ENCODE data around the gene RAB40C.

The RAB40C gene

DNA sequence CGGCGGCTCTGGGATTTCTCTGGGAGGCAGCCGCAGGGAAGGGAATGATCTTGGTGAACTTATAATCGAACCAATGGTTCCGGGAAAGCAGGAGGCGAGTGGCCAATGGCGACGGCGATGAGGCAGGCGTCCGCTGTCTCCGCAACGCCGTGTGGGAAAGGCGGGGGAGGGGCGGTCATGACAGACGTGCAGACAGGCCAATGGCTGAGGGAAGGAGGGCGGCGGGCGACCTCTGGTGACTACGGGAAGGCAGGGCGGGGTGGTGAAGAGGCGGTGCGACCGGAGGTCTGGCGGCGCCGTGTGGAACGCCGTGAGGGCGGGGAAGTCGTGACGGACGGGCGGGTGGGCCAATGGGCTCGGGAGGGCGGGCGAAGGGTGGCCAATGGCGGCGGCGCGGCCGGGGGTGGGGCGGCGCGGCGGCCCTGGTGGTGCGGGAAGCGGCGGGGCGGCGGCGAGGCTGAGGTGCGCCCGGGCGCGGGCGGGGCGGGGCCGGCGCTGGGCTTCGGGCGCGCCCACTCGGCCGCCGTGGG lies at the start of gene RAB40C:
Gene RAB40C, plus strand, starts transcription at position 409 of the 530 bp plus-strand sequence. CDS start 226 bp downstream, outside the sequence.
- DNase-seq (ENCODE audit: low read depth in 2 of 2): peak; percentile 99

DNA sequence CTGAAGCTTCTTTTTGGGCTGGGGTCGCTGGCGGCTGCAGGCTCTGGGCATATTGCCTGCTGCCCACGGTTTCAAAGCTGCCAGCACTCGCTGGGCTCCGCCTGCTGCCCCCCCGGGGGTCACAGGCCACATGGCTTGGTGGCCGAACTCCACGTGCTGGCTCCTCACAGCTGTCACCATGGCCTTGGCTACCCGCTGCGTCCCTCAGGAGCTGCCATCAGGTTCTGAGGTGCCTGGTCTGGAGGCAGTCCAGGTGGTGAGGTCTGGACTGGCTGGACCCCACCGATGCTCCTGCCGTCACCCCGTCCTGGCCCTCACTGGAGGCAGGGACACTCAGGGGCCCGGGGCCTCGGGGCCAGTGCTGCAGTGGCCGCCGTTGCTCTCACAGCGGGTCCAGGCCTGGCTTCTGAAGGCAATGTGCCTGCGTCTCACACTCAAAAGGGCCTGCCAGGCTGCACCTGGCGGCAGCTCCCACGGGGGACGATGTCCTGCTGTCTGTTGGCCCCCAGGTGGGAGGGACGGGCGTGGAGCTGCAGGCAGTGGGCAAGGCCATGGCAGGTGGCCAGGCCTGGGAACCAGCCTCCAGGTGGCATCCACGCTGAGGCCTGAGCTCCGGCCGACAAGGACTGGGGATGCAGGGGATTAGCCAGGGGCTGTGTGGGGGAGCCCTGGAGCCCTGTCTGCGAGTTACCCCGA lies 49.1 kb upstream of the RAB40C start:
- DNase-seq (ENCODE audit: low read depth in 2 of 2): no peak

DNA sequence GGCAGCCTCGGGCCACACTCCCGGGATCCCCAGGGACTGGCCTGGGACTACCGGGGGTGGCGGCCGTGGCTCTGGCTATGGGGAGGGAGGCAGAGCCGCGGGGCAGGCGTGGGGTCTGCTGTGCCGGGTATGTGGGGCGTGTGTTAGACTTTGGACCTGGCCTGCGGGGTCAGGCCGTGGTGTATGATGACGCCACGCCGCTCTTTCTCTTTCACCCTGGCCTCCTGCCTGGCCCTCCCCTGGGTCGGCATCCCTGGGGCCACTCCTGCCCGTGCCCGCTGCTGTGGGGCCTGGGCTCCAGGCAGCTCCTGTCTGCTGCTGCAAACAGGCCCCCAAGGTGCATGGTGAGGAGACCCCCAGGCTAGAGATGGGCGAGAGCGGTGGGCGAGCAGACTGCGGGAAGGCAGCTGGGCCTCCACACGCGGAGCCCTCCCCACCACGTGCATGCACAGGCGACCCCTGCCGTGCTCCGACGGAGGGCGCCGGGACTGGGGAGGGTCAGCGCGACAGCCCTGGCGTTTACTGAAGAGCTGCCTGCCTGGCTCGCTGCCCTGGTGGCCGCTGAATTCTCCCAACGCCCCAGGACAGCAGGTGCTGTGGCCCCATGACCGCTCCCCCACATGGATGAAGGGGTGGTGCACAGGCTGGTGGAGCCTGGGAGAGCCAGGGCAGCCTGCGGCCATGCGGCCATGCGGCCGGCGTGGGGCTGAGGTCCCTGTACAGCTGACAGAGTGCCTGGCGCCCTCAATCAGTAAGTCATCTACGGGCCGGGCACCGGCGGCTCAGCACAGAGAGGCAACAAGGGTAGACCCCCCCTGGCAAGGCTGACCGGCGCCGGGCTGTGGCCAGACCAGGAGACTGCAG lies 46.3 kb upstream of the RAB40C start:
- DNase-seq (ENCODE audit: low read depth in 2 of 2): no peak

DNA sequence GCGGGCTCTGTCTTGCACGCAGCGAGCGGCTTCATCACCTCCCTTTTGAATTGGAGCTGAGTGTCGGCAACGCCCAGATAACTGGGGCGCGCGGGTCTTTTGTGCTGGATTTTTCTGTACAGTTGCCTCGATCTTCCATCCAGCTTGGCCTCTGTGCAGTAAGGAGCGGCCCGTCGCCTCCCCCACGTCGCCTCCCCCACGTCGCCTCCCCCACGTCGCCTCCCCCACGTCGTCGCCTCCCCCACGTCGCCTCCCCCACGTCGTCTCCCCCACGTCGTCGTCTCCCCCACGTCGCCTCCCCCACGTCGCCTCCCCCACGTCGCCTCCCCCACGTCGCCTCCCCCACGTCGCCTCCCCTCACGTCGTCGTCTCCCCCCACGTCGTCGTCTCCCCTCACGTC lies 45.3 kb upstream of the RAB40C start:
- no peak for DNase-seq (ENCODE audit: low read depth in 2 of 2)

- DNase-seq (ENCODE audit: low read depth in 2 of 2): peak in 1 of 2 donors; percentile 43
Measured at GRCh38 chr16:546909-547770, 42.7 kb upstream of the RAB40C start.

DNA sequence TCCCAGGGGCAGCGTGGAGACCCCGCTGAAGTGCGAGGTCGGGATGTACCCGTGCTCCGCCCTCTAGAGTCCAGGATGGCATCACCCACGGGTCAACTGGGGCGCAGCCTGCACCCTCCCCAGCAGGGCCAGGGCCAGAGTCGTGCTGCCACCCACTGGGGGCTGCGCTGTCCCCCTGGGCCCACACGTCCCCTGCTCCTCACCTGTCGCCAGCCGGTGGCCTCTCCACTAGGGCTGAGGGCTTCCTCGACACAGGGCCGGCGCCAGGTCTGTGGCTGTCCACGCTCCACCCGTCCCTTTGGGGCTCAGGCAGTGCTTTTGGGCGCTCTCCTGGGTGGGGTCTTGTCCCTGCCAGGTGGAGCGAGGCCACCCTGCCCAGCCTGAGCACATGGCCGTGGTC lies 41.3 kb upstream of the RAB40C start:
- no peak for DNase-seq (ENCODE audit: low read depth in 2 of 2)

DNA sequence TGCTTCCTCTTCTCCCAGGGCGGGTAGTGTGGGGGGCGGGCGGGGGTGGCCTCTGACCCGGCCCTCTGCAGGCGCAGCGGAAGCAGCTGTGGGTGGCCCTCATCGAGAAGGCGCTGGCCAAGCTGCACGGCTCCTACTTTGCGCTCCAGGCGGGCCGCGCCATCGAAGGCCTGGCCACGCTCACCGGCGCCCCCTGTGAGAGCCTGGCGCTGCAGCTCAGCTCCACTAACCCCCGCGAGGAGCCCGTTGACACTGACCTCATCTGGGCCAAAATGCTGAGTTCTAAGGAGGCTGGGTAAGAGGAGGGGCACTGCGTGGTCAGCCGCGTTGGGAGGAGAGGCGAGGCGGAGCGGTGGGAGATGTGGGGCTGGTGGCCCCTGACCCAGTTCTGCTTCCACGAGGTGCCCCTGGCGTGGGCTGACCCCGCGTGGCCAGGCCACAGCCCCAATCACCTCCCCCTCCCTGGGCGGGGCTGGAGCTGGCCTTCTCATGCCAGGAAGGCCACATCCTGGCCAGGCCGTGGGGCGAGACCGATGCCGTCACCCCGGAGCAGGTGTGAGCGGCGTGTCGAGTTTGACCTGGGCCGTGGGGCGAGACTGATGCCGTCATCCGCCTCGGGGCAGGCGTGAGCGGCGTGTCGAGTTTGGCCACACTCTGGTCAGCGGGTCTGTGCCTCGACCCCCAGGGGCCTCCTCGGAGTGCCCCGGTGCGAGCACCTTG lies 40.2 kb upstream of the RAB40C start:
- DNase-seq (ENCODE audit: low read depth in 2 of 2): no peak

DNA sequence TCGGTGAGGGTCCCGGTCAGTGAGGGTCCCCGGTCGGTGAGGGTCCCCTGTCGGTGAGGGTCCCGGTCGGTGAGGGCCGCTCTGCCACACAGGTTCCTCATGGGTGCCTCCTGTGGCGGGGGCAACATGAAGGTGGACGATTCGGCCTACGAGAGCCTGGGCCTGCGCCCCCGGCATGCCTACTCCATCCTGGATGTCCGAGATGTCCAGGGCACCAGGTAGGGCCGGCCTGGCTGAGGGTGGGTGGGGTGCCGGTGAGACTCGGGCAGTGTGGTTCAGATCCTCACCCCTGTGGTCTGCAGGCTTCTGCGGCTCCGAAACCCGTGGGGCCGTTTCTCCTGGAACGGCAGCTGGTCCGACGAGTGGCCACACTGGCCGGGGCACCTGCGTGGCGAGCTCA lies 38.7 kb upstream of the RAB40C start:
- no peak for DNase-seq (ENCODE audit: low read depth in 2 of 2)

DNA sequence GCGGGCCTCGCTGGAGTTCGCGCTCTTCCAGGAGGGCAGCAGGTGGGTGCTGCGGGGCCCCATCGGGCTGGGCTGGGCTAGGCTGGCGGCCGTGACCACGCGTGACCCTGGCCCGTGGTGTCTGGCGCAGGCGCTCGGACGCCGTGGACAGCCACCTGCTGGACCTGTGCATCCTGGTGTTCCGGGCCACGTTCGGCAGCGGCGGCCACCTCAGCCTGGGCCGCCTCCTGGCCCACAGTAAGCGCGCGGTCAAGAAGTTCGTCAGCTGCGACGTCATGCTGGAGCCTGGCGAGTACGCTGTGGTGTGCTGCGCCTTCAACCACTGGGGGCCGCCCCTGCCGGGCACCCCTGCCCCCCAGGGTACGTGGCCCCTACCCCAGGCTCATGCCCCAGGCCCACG lies 37.7 kb upstream of the RAB40C start:
- no peak for DNase-seq (ENCODE audit: low read depth in 2 of 2)

- DNase-seq (ENCODE audit: low read depth in 2 of 2): no peak
Measured at GRCh38 chr16:553601-554296, 36.1 kb upstream of the RAB40C start.

DNA sequence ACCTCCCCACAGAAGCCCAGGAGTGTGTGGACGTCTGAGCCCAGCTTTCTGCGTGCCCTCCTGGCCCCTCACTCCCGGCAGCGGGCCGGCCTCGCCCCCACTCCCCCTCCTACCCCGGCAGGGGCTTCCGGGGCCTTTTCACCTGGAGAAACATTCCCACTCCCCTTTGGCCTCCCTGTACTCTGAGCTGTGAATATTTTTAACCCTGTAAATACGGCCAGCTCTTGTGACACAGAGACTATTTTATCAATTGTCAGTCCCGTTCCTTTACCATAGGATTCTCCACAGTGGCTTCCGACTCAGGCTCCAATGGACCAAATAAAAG lies 35.6 kb upstream of the RAB40C start:
- no peak for DNase-seq (ENCODE audit: low read depth in 2 of 2)

- no peak for DNase-seq (ENCODE audit: low read depth in 2 of 2)
Measured at GRCh38 chr16:554640-555365, 35.1 kb upstream of the RAB40C start.

DNA sequence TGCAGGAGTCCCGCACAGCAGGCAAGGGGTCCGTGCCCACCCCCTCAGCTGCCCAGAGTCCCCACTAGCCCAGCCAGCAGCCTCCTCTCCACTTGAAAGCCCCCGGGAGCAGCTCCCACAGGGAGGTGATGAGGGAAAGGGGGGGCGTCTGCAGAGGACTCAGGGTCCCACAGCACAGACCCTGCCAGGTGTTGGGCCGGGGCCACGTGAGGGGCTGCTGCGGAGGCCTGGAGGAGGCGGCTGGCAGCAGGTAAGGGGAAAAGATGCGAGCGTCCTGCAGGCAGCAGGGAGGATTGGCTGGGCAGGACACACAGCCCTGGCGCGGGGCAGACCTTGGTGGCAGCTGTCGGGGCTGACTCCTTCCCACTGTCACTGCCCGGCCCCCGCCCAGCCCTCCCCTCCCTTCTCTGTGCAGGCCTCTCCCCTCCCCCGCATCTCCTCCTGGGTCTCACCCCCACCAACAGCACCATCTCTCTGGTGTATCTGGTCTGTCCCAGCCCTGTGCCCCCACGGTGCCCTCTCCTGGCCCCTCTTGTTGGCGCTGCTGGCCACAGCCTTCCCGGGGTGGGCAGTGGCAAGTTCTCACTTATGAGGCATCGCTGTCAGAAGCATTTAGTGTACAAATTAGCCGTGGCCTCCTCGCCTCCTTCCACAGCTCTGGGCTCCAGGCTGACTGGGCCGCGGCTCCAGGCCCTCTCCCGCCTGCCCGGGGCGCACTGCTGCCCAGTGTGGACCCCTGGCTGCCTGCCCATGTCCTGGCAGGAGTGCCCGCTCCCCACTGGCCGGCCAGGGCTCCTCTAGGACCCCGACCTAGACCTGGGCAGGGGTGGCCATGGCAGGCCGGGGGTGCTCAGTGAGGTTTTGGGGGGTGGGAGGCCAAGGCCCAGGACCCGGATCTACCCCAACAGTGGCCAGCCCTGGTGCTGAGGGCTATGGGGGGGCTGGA lies 34.1 kb upstream of the RAB40C start:
- DNase-seq (ENCODE audit: low read depth in 2 of 2): no peak

GRCh38 chr16:556474-557173 lies 33.2 kb upstream of the RAB40C start:
- no peak for DNase-seq (ENCODE audit: low read depth in 2 of 2)

DNA sequence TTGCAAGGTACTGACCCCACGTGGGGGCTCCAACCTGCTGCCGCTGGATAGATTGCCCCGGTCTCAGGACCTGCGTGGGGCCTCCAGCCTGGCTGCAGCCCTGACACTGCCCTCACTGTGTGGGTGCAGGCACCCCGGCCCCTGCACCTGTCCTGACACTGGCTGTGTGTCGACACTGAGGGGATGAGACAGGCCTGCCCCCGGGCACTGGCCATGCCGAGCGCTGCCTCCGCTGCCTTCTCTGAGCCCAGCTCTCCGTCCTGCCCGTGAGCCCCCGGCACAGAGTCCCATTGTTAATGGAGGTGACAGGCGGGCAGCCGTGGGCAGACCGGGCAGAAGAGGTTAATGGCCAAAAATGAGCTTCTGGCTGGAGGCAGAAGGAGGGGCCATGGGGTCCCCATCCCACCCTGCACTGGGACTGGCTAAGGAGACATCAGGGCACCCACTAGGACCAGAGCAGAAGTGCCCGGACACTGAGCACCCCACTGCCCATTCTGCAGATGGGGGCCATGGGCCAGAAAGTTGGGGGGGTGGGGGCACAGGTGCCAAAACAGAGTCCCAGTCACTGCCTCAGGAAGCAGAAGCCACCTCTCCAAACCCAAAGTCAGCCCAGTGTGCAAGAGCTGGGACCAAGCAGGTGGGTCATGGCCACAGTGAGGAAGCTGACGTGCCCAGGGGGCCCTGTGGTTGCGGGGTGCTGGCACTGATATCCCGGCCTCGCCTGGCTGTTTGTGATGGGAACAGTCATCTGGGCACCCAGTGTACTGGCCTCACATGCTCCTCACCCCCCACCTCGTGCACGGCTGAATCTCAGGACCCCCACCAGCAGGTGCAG lies 32.2 kb upstream of the RAB40C start:
- DNase-seq (ENCODE audit: low read depth in 2 of 2): no peak

GRCh38 chr16:558298-559020 lies 31.4 kb upstream of the RAB40C start:
- no peak for DNase-seq (ENCODE audit: low read depth in 2 of 2)

DNA sequence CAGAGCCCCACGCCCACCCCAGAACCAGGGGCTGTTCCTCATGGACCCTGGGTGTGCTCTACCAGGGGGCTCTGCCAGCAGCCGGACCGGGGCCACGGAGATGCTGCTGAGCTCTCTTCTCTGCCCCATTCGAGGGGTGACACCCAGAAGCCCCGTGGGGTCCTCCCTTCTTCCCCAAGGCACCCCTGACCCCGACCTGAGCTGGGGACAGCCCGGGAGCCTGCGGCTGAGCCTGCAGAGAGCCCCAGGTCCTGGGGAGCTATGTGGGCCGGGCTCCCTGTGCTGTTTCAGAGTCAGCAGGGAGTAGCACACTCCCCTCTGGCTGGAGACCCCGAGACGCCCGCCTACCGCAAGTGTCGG lies 30.9 kb upstream of the RAB40C start:
- DNase-seq (ENCODE audit: low read depth in 2 of 2): no peak

All from activated CD4-positive, alpha-beta T cell treated with anti-CD3 and anti-CD28 coated beads for 24 hours (primary cell).